ENCODE results near the gene BGN.

The BGN gene

DNA sequence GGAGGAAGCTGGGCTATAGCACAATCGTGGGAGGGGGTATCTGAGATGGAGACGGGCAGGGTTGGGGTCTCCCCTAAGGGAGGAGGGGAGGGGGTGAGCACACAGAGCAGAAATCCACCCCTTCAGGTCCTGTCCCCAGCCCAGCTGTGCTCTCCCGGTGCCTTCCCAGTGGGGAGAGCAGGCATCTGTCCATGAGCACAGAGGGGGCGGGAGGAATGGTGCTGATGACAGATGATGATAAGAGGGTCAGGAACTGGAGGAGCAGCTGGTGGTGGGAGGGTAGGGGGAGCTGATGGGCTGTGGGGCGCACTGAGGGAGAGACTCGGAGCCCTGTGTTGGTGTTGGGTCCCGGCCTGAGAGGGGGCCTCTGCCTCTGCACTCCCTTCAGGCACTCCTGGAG is 31.3 kb downstream of the BGN start:
- DNase-seq (ENCODE audit: extremely low read depth, low read depth) = no peak
- no peak for TF ChIP-seq CTCF (IDR thresholded peaks at IDR 0.05; ENCODE audit: low read depth, low read length)

- no peak for TF ChIP-seq CTCF (IDR thresholded peaks at IDR 0.05; ENCODE audit: low read depth, low read length)
- DNase-seq (ENCODE audit: extremely low read depth, low read depth) = no peak
Observed at GRCh38 chrX:153526801-153527200, 32.0 kb downstream of the BGN start.

- DNase-seq (ENCODE audit: extremely low read depth, low read depth) = no peak
- no peak for TF ChIP-seq CTCF (IDR thresholded peaks at IDR 0.05; ENCODE audit: low read depth, low read length)
Observed at GRCh38 chrX:153527208-153527607, 32.4 kb downstream of the BGN start.

- TF ChIP-seq CTCF (IDR thresholded peaks at IDR 0.05; ENCODE audit: low read depth, low read length) = no peak
- DNase-seq (ENCODE audit: extremely low read depth, low read depth) = no peak
Observed at GRCh38 chrX:153530411-153531129, 35.8 kb downstream of the BGN start.

DNA sequence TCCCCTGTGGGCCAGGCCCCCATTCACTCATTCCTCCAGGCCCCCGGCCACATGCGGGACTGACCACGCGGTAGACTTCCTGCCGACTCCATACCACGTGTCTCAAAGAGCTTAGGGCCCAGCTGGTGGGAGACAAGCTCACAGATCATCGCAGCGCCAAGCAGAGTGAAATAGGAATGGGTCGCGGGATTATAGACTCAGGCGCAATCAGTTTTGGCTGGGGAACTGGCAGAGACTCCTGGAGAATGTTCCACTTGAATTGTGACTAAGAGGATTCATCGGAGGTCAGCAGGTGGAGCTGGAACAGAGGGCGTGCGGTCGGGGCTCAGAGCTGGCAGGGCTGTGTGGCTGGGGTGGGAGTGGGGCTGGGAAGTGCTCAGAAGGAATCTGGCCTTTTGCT is 38.3 kb downstream of the BGN start:
- no peak for DNase-seq (ENCODE audit: extremely low read depth, low read depth)
- TF ChIP-seq CTCF (IDR thresholded peaks at IDR 0.05; ENCODE audit: low read depth, low read length) = no peak

GRCh38 chrX:153537080-153537479 is 42.3 kb downstream of the BGN start:
- no peak for DNase-seq (ENCODE audit: extremely low read depth, low read depth)
- no peak for TF ChIP-seq CTCF (IDR thresholded peaks at IDR 0.05; ENCODE audit: low read depth, low read length)

- no peak for TF ChIP-seq CTCF (IDR thresholded peaks at IDR 0.05; ENCODE audit: low read depth, low read length)
- DNase-seq (ENCODE audit: extremely low read depth, low read depth) = no peak
Observed at GRCh38 chrX:153537526-153538295, 42.9 kb downstream of the BGN start.

All from AG09319 (cell line).